ENCODE measurements around the gene NXPH1.
"Not testable (repeated sequence)": the region's sequence is repeated elsewhere in the genome, so short reads cannot be mapped to it uniquely, and the experiment has no call there.

NXPH1 gene

DNA sequence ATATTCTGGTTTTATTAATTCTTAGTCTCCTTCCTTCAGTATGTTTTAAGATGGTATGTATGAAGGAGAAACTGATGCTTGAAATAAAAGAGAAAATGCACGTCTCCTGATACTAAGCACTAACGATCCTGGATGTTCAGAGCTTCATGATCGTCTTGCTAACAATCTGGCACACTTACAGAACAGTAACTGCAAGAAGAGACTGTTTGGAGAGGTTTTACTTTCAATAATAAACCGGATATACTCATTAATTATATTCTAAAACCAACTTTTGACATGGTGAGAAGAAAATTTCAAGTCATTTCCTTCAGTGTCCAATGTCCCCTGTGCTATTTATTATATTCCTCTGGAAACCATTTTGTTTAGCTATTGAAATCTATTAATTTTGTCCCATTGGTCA is 251.0 kb downstream of the NXPH1 start:
- DNase-seq: no peak

- no peak for DNase-seq
These were observed 266.6 kb downstream of the NXPH1 start for GRCh38 chr7:8699875-8700624.

- DNase-seq: no peak
These were observed 269.4 kb downstream of the NXPH1 start for GRCh38 chr7:8702807-8703206.

DNA sequence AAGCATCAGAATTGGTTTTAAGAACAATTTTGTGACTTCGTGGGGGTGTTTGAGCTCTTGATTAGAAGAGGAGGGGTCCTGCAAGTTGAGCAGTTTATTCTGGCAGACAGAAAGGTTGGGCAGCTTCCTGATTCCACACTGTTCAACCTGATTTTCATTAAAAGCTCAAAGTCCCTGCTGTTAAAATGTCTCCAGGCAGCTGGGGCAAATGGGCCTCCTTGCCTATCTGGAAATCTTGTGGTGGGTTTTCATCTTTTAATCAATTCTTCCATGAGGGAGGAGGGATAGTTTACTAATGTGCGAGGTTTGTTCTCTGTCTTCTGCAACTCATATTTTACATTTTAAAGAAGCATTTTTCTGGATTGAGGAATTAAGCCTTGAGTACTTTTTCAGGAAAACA is 276.7 kb downstream of the NXPH1 start:
- DNase-seq: no peak

DNA sequence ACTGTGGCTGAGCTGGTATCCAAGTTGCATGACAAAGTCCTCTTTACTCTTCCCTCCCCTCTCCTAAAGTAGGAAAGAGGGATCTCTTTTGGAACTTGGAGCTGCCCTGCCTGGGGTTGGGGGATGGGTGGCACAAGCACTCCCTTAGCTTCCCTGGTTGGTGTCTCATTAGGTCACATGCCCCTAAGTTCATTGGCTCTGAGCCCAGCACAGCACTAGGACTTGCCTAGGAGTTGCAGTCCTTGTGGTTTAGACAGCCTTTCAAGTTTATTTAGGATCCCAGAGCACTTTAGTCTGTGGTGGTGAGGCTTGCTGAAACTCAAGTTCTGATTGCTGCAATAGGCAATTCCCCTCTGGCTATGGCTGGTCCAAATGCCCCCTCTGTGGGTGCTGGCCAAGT is 281.4 kb downstream of the NXPH1 start:
- no peak for DNase-seq

GRCh38 chr7:8719102-8719501 is 285.7 kb downstream of the NXPH1 start:
- no peak for DNase-seq

GRCh38 chr7:8724080-8724718 is 290.8 kb downstream of the NXPH1 start:
- DNase-seq: peak in 34 of 58 donors; percentile 1 to 57 (median 14)

DNA sequence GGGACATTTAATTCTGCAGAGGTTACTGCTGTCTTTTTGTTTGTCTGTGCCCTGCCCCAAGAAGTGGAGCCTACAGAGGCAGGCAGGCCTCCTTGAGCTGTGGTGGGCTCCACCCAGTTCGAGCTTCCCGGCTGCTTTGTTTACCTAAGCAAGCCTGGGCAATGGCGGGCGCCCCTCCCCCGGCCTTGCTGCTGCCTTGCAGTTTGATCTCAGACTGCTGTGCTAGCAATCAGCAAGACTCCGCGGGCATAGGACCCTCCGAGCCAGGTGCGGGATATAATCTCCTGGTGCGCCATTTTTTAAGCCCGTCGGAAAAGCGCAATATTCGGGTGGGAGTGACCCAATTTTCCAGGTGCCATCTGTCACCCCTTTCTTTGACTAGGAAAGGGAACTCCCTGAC is 298.3 kb downstream of the NXPH1 start:
- DNase-seq: not testable (repeated sequence)

DNA sequence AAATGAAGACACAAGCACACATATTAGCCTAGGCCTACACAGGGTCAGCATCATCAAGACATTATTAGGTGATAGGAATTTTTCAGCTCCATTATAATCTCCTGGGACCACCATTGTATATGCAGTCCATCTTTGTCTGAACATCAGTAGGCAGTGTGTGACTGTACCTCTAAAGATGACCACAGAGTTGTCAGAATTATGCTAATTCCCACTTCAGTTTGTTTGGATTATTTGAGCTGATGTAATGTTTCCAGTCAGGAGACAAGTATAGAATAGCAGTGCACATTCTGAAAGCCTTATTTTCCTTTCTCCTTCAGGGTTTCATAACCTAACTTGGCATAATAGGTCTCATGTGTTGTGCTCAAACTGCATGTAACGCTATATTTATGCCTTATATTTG is 306.4 kb downstream of the NXPH1 start:
- DNase-seq: no peak

DNA sequence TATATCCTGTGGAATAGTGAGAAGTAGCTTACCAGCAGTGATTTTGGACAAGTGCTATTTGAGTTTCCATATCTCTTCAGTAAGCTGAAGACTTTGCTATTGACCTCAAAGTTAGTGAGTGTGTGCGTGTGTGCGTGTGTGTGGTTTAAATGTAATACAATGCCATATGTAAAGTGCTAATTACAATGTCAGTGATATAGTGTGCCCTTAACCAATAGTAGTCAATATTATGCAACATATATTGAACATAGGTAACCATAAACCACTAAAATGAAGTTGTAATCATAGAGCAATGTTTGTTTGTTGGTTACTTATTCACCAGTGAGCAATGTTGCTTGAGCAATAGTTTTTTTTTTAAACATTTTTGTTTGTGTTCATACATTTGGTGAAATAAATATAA is 309.4 kb downstream of the NXPH1 start:
- no peak for DNase-seq

DNA sequence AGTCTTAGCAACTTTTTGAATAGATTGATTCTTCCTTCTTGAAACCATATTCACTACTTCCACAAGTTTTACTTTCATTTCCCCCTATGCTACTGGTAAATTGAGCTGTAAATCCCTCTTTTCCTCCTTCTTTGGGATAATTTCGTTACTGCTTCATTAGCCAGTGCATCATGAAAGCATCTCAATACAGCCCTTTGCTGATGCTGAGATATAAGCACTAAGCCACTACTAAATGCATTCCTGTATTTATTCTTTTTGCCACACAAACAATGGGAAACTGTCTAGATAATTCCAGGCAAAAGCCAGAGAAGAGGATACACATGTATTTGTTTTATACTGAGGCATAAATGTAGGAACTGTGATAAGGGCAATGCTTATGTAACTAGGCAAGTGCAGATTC is 313.9 kb downstream of the NXPH1 start:
- no peak for DNase-seq

DNA sequence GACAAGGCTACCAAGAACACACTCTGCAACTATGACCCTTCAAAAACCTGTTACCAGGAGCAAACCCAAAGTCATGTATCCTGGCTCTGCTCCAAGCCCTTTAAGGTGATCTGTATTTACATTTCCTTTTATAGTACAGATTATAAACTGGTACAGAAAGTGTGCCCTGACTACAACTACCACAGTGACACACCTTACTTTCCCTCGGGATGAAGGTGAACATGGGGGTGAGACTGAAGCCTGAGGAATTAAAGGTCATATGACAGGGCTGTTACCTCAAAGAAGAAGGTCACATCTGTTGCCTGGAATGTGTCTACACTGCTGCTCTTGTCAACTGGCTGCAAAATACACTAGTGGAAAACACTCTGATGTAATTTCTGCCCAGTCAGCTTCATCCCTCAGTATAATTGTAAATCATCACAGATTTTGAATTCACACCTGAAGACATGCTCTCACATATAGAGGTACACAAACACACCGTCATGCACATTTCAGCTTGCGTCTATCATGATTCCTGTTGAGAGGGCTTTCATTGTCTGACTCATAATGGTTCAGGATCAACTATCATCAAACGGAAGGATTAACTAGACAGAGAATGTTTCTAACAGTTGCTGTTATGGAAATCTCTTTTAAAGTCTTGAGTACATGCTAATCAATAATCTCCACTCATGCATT is 318.3 kb downstream of the NXPH1 start:
- DNase-seq: no peak

GRCh38 chr7:8753355-8753754 is 319.9 kb downstream of the NXPH1 start:
- no peak for DNase-seq

DNA sequence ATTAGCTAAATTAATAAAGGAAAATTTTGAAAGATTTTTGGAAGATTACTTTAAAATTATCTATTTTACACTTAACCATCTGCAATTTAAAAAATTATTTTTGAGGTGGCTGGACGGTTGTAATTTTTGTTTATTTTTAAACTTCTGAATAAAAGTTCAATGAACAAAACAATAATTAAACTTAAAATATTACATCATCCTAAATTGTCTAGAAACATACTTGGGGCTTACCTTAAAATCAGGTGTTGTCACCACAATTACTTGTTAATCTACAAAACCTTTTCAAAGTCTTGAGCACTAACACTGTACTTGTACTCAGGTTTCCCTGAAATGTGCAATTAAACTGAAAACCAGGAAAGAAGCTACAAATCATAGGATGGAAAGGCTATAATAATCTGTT is 328.3 kb downstream of the NXPH1 start:
- DNase-seq: no peak

DNA sequence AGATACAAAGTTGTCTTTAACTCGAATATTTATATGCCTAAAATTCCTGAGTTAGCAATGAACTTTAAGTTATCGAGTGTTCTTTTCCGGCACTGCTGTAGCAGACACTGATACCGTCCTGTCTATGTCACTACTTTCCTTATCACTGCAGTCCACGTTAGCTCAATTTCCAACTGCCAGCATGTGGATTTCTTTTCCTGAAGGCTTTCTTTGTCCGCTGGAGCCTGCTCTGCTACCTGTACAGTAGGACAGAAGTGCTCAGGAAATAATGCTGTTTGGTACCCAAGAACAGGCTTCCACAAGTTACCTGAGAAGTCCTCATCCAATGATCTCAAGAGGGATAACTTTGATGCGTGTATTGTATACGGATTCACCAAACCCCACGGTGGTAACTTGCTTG is 329.4 kb downstream of the NXPH1 start:
- no peak for DNase-seq

- no peak for DNase-seq
These were observed 332.0 kb downstream of the NXPH1 start for GRCh38 chr7:8765374-8765773.

DNA sequence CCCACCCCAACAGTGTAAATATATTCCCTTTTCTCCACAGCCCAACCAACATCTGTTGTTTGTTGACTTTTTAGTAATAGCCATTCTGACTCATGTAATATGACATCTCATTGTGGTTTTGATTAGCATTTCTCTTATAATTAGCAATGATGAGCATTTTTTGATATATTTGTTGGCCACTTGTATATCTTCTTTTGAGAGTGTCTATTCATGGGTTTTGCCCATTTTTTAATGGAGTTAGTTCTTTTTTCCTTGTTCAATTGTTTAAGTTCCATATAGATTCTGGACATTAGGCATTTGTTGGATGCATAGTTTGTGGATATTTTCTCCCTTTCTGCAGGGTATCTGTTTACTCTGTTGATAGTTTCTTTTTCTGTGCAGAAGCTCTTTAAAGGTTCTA is 340.1 kb downstream of the NXPH1 start:
- DNase-seq: no peak

DNA sequence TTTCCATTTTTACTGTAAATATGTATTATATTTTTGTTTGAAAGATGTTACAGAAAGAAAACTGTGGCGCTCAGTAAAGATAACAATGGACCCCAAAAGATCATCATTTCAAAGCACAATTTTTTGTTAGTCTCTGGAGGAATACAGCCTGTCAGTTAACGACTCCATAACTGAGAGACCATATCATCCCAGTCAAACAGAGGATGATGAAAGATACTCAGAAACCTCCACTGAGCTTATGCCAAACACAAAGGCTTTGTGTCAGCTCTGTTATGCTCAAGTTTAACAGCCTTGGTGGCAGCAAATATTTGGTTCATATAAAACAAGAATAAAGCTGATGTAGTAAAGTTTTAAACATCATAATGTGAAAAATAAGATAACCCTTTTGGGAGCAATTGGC is 345.1 kb downstream of the NXPH1 start:
- DNase-seq: no peak

DNA sequence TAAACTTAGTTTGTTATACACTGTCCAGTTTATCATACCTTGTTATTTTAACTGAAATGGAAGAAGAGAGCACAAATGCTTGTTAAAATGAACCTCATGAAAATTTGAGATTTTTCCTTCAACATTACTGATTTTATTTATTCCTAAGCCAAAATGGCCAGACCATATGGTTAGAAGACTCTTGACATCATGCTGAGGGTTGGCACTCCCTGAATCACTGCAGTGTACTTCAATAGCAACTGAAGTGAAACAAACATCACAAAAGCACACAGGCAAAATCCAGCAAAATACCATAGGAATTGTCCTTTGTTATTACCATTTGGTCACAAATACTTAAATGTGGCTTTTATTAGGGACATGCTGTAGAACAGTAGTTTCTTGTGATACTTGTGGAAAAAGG is 347.8 kb downstream of the NXPH1 start:
- DNase-seq: no peak

DNA sequence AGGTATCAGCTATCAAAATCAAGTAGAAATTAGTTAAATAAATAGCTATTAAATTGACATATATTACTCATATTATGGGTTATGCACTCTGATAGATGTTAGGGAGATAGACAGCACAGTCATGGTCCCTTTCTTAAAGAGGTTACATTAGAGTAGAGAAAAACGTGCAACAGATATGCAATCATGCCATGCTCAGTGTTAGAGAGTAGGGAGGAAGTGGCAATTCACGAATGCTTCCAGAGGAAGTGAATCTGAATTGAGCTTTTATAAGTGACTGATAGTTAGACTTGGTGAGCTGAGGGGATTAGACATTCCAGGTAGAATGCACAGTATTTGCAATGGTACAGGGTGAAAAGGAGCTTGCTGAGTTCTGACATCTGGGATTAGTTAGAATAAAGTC is 349.8 kb downstream of the NXPH1 start:
- no peak for DNase-seq

GRCh38 chr7:8785081-8785480 is 351.7 kb downstream of the NXPH1 start:
- no peak for DNase-seq

- no peak for DNase-seq
These were observed 367.6 kb downstream of the NXPH1 start for GRCh38 chr7:8800986-8801385.
